Type B pancreatic cell (in vitro differentiated cells): Measurements from ENCODE around the gene TAMM41. TPM values are rescaled to one million over a fixed set of nuclear protein-coding genes. Genes with fewer than 3 reads are reported as not detected.

ENCODE experiments used
- DNase-seq: peaks from one replicate; pipeline ENCODE4 v3.0.0; 2021; ENCODE audit warnings: mixed read lengths; ENCODE audit not compliant: unreplicated experiment; ENCODE audit errors: extremely low spot score
- H3K27ac Mint-ChIP-seq: 2 replicates; pipeline ENCODE4 v1.8.0; 2021; ENCODE audit warnings: mild to moderate bottlenecking, mixed read lengths
- H3K27me3 Mint-ChIP-seq: 2 replicates; pipeline ENCODE4 v1.8.0; 2021; ENCODE audit warnings: mixed read lengths
- H3K36me3 Mint-ChIP-seq: 2 replicates; pipeline ENCODE4 v1.8.0; 2021; ENCODE audit warnings: mixed read lengths
- H3K4me1 Mint-ChIP-seq: one replicate; pipeline ENCODE4 v1.8.0; 2021; ENCODE audit warnings: mixed read lengths; ENCODE audit not compliant: unreplicated experiment
- H3K4me3 Mint-ChIP-seq: 2 replicates; pipeline ENCODE4 v1.8.0; 2021; ENCODE audit warnings: mild to moderate bottlenecking, mixed read lengths
- H3K9me3 Mint-ChIP-seq: 2 replicates; pipeline ENCODE4 v1.8.0; 2021; ENCODE audit warnings: mixed read lengths
- total RNA-seq: library from RNA; stranded (reverse); gene quantifications from 2 replicates; pipeline ENCODE4 v1.2.1, GENCODE V29; 2021; ENCODE audit warnings: low replicate concordance
- TF ChIP-seq, protein P1 (sequence below): fragments of 200-600 bp; sonication (generic); conservative IDR thresholded peaks from 2 replicates; pipeline ENCODE4 v1.5.0; 2021; ENCODE audit warnings: antibody characterized with exemption, mild to moderate bottlenecking

Gene TAMM41
- total RNA-seq, 1 donor from 2014 or later, result 25.4 TPM

DNA sequence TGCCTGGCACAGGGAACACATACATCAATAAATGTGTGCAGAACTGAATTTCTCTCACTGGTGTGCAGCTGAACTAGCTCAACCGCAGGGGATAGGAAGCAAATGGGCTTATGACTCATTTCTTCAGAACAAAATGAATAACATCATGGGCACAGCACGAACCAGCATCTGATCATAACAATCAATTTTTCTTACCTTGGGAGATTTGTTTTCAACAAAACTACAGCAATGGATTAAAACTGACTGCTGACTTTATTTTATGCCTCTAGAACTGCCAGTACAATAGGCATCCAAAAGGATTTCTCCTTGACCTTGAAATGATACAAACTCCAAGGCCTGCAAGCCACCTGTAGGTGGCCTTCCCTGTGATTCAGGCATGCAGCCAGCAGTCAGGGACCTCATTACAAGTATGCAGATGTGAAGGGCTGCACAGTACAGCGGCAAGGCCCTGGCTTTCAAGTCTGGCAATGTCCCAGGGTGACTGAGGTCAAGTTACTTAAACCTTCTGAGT is 26.1 kb downstream of the TAMM41 start:
- H3K4me1 Mint-ChIP-seq, result peaks cover 11% of the 10 kb centered on the region
- no peak overlapping the region for H3K27ac Mint-ChIP-seq
- peaks cover 37% of the 10 kb centered on the region for H3K36me3 Mint-ChIP-seq
- no peak for DNase-seq
- TF ChIP-seq, protein P1, sequence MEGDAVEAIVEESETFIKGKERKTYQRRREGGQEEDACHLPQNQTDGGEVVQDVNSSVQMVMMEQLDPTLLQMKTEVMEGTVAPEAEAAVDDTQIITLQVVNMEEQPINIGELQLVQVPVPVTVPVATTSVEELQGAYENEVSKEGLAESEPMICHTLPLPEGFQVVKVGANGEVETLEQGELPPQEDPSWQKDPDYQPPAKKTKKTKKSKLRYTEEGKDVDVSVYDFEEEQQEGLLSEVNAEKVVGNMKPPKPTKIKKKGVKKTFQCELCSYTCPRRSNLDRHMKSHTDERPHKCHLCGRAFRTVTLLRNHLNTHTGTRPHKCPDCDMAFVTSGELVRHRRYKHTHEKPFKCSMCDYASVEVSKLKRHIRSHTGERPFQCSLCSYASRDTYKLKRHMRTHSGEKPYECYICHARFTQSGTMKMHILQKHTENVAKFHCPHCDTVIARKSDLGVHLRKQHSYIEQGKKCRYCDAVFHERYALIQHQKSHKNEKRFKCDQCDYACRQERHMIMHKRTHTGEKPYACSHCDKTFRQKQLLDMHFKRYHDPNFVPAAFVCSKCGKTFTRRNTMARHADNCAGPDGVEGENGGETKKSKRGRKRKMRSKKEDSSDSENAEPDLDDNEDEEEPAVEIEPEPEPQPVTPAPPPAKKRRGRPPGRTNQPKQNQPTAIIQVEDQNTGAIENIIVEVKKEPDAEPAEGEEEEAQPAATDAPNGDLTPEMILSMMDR, result no peak
- no peaks in the 10 kb centered on the region for H3K9me3 Mint-ChIP-seq
- H3K4me3 Mint-ChIP-seq, result no peak overlapping the region
- H3K27me3 Mint-ChIP-seq, result no peaks in the 10 kb centered on the region

DNA sequence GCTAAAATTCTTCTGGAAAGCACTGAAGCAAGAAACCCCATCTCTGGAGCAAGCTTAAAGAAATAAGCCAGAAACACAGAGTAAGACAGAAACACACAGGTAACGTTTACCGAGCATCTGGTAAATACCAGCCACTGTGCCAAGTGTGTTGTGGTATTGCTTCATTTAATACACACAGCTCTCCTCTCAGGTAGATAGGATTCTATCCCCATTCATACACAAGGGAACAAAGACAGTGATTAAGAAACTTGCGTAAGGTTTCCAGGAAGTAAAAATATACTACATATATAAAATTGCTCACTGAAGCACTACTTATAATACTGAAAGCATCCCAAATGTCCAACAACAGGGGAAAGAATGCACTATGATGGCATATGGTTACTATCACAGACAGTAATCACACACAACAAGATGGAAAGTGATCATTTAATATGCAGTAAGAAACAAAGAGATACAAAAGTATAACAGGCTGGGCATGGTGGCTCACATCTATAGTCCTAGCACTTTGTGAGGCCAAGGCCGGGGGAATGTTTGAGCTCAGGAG is 27.5 kb downstream of the TAMM41 start:
- TF ChIP-seq, protein P1, result no peak
- no peaks in the 10 kb centered on the region for H3K9me3 Mint-ChIP-seq
- H3K4me1 Mint-ChIP-seq, result peaks cover 11% of the 10 kb centered on the region
- H3K27ac Mint-ChIP-seq, result no peak overlapping the region
- peaks cover 36% of the 10 kb centered on the region for H3K36me3 Mint-ChIP-seq
- DNase-seq, result no peak
- H3K4me3 Mint-ChIP-seq, result no peak overlapping the region
- H3K27me3 Mint-ChIP-seq, result no peaks in the 10 kb centered on the region

DNA sequence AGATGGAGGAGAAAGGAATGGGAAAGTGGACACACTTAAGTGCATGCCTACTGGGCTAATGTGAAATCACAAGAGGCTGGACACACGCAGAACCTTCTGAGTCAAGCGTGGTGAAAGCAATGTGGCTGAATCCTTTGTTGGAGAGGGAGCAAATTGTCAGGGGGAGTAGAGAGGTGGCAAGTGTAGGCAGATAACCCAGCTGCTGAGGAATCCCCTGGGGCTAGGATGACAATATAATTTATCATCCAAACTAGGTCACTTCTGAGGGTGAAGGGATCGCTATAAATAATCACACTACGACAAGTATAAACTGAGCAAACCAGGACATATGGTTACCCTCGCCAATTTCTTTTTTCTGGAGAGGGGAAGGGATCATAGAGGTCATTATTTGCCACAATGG is 28.7 kb downstream of the TAMM41 start:
- TF ChIP-seq, protein P1, result no peak
- peaks cover 36% of the 10 kb centered on the region for H3K36me3 Mint-ChIP-seq
- peaks cover 11% of the 10 kb centered on the region for H3K4me1 Mint-ChIP-seq

DNA sequence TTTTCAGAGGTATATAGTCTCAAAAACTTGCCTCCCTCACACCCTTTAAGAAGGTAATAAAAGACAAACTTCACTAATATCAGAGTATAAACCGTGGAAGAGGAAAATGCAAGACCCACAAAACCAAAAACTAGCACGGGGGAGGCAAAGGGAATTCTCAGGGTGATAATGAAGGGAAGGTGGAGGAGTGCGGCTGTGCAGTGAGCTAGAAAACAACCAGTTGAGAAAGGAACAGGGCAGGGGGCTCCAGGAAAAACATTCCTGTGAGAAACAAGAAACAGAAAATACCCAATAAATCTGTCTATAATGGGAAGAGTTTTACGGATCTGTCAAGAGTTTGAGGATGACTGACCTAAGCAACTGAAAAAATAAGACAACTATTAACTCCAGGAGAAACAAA is 31.6 kb downstream of the TAMM41 start:
- no peaks in the 10 kb centered on the region for H3K27me3 Mint-ChIP-seq
- H3K36me3 Mint-ChIP-seq, result peaks cover 30% of the 10 kb centered on the region
- H3K4me3 Mint-ChIP-seq, result no peak overlapping the region
- H3K27ac Mint-ChIP-seq, result no peak overlapping the region
- TF ChIP-seq, protein P1, result no peak
- H3K9me3 Mint-ChIP-seq, result no peaks in the 10 kb centered on the region
- DNase-seq, result no peak
- H3K4me1 Mint-ChIP-seq, result peaks cover 7% of the 10 kb centered on the region

More for the DNA sequence above, 28.7 kb downstream of the TAMM41 start:
- Mint-ChIP-seq H3K27ac (peak overlapping the region; percentile 15), H3K9me3 (no peaks in the 10 kb centered on the region), H3K27me3 (no peaks in the 10 kb centered on the region), H3K4me3 (no peak overlapping the region)
- no peak for DNase-seq

DNA sequence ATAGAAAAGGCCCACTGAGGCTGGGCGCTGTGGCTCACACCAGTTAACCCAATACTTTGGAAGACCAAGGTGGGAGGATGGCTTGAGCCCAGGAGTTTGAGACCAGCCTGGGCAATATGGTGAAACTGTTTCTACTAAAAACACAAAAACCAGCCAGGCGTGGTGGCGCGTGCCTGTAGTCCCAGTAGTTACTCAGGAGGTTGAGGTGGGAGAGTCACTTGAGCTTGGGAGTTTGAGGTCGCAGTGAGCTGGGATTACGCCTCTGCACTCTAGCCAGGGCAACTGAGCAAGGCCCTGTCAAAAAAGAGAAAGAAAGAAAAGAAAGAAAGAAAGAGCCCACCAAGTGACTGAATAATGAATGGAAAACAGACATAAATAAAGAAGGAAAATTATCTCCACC is 32.0 kb downstream of the TAMM41 start:
- TF ChIP-seq, protein P1, result no peak
- DNase-seq, result no peak
- H3K9me3 Mint-ChIP-seq, result no peaks in the 10 kb centered on the region

More for the DNA sequence above, 32.0 kb downstream of the TAMM41 start:
- H3K4me3 Mint-ChIP-seq, result no peak overlapping the region
- H3K27me3 Mint-ChIP-seq, result no peaks in the 10 kb centered on the region
- no peak overlapping the region for H3K27ac Mint-ChIP-seq
- H3K4me1 Mint-ChIP-seq, result peaks cover 7% of the 10 kb centered on the region
- H3K36me3 Mint-ChIP-seq, result peaks cover 30% of the 10 kb centered on the region
